ENCODE measurements around the gene IL1RL2. TPM values are rescaled to one million over a fixed set of nuclear protein-coding genes. Genes with fewer than 3 reads are reported as not detected.

IL1RL2 gene
- total RNA-seq, 4 donors from 2014 or later: 0.35 to 0.49 TPM; not detected in 2

DNA sequence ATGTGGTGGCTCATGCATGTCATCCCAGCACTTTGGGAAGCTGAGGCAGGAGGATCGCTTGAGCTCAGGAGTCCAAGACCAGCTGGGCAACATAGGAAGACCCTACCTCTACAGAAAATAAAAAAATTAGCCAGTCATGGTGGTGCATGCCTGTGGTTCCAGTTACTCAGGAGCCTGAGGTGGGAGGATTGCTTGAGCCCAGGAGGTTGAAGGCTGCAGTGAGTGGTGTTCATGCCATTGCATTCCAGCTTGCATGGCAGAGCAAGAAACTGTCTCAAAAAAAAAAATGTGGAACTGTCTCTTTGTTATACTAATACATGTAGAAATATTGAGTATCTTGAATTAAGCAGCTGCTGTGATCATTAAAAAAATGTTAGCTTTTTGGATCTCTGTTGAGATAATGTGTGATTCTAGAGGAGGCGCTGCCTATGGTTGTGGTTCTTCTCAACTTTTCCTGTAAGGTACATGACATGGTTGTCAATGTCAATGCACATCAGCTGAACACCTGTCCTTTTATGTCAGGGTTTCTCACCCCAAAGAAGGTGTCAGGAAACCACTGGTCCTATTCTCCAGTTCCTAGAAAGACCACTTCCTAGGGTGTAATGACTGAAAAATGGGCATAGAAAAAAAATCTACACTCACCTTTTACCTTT is 89.9 kb downstream of the IL1RL2 start:
- in situ Hi-C loops (cut with MboI; ENCODE audit: low sequenced_read_pairs in 4 of 4): loop anchor here in 1 of 4 donors (25.0 kb wide), 1 partner anchor 161 kb away; no protein-coding TSS in a partner anchor
- no peak for ATAC-seq
- H3K4me3 ChIP-seq: no peak overlapping the region
- H3K9me3 ChIP-seq: no peaks in the 10 kb centered on the region
- H3K36me3 ChIP-seq: no peaks in the 10 kb centered on the region
- no peak for TF ChIP-seq POLR2A (IDR thresholded peaks at IDR 0.05)
- TF ChIP-seq, protein P1, sequence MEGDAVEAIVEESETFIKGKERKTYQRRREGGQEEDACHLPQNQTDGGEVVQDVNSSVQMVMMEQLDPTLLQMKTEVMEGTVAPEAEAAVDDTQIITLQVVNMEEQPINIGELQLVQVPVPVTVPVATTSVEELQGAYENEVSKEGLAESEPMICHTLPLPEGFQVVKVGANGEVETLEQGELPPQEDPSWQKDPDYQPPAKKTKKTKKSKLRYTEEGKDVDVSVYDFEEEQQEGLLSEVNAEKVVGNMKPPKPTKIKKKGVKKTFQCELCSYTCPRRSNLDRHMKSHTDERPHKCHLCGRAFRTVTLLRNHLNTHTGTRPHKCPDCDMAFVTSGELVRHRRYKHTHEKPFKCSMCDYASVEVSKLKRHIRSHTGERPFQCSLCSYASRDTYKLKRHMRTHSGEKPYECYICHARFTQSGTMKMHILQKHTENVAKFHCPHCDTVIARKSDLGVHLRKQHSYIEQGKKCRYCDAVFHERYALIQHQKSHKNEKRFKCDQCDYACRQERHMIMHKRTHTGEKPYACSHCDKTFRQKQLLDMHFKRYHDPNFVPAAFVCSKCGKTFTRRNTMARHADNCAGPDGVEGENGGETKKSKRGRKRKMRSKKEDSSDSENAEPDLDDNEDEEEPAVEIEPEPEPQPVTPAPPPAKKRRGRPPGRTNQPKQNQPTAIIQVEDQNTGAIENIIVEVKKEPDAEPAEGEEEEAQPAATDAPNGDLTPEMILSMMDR (IDR thresholded peaks at IDR 0.05 in 4 of 5, conservative IDR thresholded peaks at IDR 0.05 in 1 of 5): no peak
- intact Hi-C loops (cut with DNase I; ENCODE audit: low total_unique reads): no loop called here
- no peak for DNase-seq
- H3K27me3 ChIP-seq: no peaks in the 10 kb centered on the region
- H3K4me1 ChIP-seq: no peaks in the 10 kb centered on the region
- no peak overlapping the region for H3K27ac ChIP-seq

DNA sequence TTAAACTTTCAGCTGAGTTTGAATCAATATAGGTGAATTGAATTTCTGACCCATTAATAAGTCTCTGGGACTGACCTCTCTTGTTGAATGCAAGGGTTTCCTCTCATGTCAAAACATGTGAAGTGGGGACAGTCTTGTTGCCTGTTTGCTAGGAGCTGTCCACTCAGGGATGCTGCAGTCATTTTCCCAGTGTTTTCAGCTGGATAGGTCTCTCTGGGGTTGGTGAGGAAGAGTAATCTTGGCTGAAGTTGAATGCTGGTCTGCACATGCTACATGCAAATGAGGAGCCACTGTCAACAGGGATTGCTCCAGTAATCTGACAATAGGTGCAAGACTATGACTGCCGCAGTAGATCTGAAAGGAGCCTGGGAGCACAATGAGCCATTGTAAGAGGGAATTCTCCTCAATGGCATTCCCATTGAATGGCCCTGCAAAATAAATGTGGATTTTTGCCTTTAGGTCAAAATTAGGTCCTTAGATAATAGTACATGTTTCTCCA is 90.4 kb downstream of the IL1RL2 start:
- in situ Hi-C loops (cut with MboI; ENCODE audit: low sequenced_read_pairs in 4 of 4): loop anchor here in 1 of 4 donors (25.0 kb wide), 1 partner anchor 160 kb away; no protein-coding TSS in a partner anchor

DNA sequence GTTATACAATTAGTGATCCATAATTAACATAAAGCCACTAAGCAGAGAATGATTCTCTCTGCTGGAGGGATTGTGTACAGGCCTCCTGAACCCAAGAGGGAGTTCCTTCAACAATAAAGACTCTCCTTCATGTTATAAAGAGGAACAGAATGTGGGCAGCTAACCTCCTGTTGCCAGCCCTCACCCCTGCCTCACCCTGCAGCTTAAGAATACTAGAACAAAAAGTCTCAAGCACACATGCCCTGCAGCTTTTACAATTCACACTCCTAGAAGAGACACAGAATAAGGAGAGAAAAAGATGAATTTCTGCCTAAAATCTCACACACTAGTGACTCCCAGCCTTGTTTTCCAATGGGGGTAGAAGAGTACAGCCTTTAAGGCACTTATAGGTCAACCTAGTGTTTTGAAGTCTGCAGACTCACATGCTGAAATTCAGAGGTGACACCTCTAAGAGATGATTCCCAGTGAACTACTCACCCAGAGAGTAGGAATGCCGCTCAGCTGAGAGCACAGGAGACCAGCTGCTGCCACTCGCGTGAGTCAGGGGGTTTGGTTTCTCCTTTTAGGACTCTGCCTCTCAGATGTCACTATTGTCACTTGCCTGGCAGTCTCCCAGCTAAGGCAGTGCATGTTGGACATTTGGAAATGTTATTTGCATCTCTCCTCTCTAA is 92.0 kb downstream of the IL1RL2 start:
- H3K4me3 ChIP-seq: no peak overlapping the region
- DNase-seq (peak; percentile 76 to 80), ATAC-seq (peak; percentile 93 to 98)
- no peaks in the 10 kb centered on the region for H3K36me3 ChIP-seq
- H3K27me3 ChIP-seq: no peaks in the 10 kb centered on the region
- peak overlapping the region in 3 of 4 donors; percentile 16 to 78 (median 47) for H3K27ac ChIP-seq
- H3K4me1 ChIP-seq: no peaks in the 10 kb centered on the region
- in situ Hi-C loops (cut with MboI; ENCODE audit: low sequenced_read_pairs in 4 of 4) (loop anchor here in 1 of 4 donors (25.0 kb wide), 1 partner anchor 158 kb away; no protein-coding TSS in a partner anchor), intact Hi-C loops (cut with DNase I; ENCODE audit: low total_unique reads) (no loop called here)
- H3K9me3 ChIP-seq: no peaks in the 10 kb centered on the region
- TF ChIP-seq, protein P1 (IDR thresholded peaks at IDR 0.05 in 4 of 5, conservative IDR thresholded peaks at IDR 0.05 in 1 of 5): no peak
- no peak for TF ChIP-seq POLR2A (IDR thresholded peaks at IDR 0.05)

More for the DNA sequence above, 90.4 kb downstream of the IL1RL2 start:
- Histone ChIP-seq H3K9me3 (no peaks in the 10 kb centered on the region), H3K4me1 (no peaks in the 10 kb centered on the region), H3K27ac (no peak overlapping the region), H3K27me3 (no peaks in the 10 kb centered on the region), H3K36me3 (no peaks in the 10 kb centered on the region), H3K4me3 (no peak overlapping the region)
- ATAC-seq: no peak
- intact Hi-C loops (cut with DNase I; ENCODE audit: low total_unique reads): no loop called here
- no peak for DNase-seq
- TF ChIP-seq POLR2A (IDR thresholded peaks at IDR 0.05): no peak
- TF ChIP-seq, protein P1 (IDR thresholded peaks at IDR 0.05 in 4 of 5, conservative IDR thresholded peaks at IDR 0.05 in 1 of 5): no peak

DNA sequence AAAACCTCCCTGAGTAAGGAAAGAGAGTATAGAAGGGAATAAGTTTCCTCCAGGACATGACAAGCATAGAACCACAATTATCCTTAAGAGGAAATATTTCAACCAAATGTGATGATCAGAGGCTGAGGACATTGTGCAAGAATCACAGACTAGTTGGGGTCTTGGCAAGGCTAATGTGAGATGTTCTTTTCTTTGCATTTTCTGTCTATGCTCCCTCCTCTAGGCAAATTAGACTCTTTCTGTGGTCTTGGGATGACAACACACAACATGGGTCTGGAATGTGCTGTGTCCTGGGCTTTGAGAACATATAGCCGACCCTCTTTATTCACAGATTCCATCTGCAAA is 92.5 kb downstream of the IL1RL2 start:
- TF ChIP-seq, protein P1 (IDR thresholded peaks at IDR 0.05 in 4 of 5, conservative IDR thresholded peaks at IDR 0.05 in 1 of 5): no peak
- no peak for TF ChIP-seq POLR2A (IDR thresholded peaks at IDR 0.05)
- ATAC-seq: no peak
- H3K4me3 ChIP-seq: no peak overlapping the region
- H3K36me3 ChIP-seq: no peaks in the 10 kb centered on the region
- in situ Hi-C loops (cut with MboI; ENCODE audit: low sequenced_read_pairs in 4 of 4): loop anchor here in 1 of 4 donors (25.0 kb wide), 1 partner anchor 158 kb away; no protein-coding TSS in a partner anchor
- no peak for DNase-seq
- H3K9me3 ChIP-seq: no peaks in the 10 kb centered on the region
- intact Hi-C loops (cut with DNase I; ENCODE audit: low total_unique reads): no loop called here
- H3K27ac ChIP-seq: peak overlapping the region in 1 of 4 donors; percentile 78
- no peaks in the 10 kb centered on the region for H3K4me1 ChIP-seq
- no peaks in the 10 kb centered on the region for H3K27me3 ChIP-seq

All from gastrocnemius medialis (tissue), 4 donors.